ENCODE measurements around the gene DLL3.

DLL3 gene

GRCh38 chr19:39514840-39515550 lies 16.2 kb downstream of the DLL3 start, which contains the start of gene SELENOV:
Gene SELENOV, plus strand, starts transcription at chr19:39515139. Its CDS starts 74 bp downstream, at chr19:39515213.
- Histone ChIP-seq H3K27me3 (ENCODE audit: insufficient read depth, low read length) (peaks cover 12% of the 10 kb centered on the region), H4K20me1 (ENCODE audit: insufficient read depth, low read length) (no peaks in the 10 kb centered on the region), H3K9me2 (ENCODE audit: low read depth, low read length) (no peaks in the 10 kb centered on the region), H3K4me2 (ENCODE audit: low read length) (peak within 1 kb of the TSS; percentile 31; the same call in 1 of the 2 replicates), H3K9me3 (ENCODE audit: low read length) (no peaks in the 10 kb centered on the region), H3F3A (ENCODE audit: insufficient read depth, low read length) (no peaks in the 10 kb centered on the region), H3K4me1 (ENCODE audit: insufficient read depth, low read length, severe bottlenecking) (peaks cover 29% of the 10 kb centered on the region), H3K27ac (ENCODE audit: low read depth, low read length, poor library complexity, severe bottlenecking) (no peak within 1 kb of the TSS), H3K4me3 (ENCODE audit: low read depth, low read length, poor library complexity, severe bottlenecking) (no peak within 1 kb of the TSS), H2AFZ (ENCODE audit: low read length) (no peak within 1 kb of the TSS), H3K36me3 (ENCODE audit: insufficient read depth, low read length) (no peaks in the 10 kb centered on the region), H3K9ac (ENCODE audit: low read length) (no peak within 1 kb of the TSS), H3K79me2 (ENCODE audit: insufficient read depth, low read length) (no peaks in the 10 kb centered on the region)
- TF ChIP-seq CTCF (IDR thresholded peaks at IDR 0.05; ENCODE audit: low read length): peak; percentile 29
- TF ChIP-seq EZH2 (IDR thresholded peaks at IDR 0.05; ENCODE audit: borderline replicate concordance, low read length): no peak

- H3K79me2 ChIP-seq (ENCODE audit: insufficient read depth, low read length): no peaks in the 10 kb centered on the region
- TF ChIP-seq CTCF (IDR thresholded peaks at IDR 0.05; ENCODE audit: low read length) (no peak), EZH2 (IDR thresholded peaks at IDR 0.05; ENCODE audit: borderline replicate concordance, low read length) (no peak)
- no peaks in the 10 kb centered on the region for H3K9me2 ChIP-seq (ENCODE audit: low read depth, low read length)
- H4K20me1 ChIP-seq (ENCODE audit: insufficient read depth, low read length): no peaks in the 10 kb centered on the region
- no peaks in the 10 kb centered on the region for H3F3A ChIP-seq (ENCODE audit: insufficient read depth, low read length)
- H3K36me3 ChIP-seq (ENCODE audit: insufficient read depth, low read length): no peaks in the 10 kb centered on the region
- no peak overlapping the region for H3K9ac ChIP-seq (ENCODE audit: low read length)
- peaks cover 35% of the 10 kb centered on the region for H3K4me1 ChIP-seq (ENCODE audit: insufficient read depth, low read length, severe bottlenecking)
- no peak overlapping the region for H2AFZ ChIP-seq (ENCODE audit: low read length)
- H3K9me3 ChIP-seq (ENCODE audit: low read length): no peaks in the 10 kb centered on the region
- no peak overlapping the region for H3K27ac ChIP-seq (ENCODE audit: low read depth, low read length, poor library complexity, severe bottlenecking)
- no peak overlapping the region for H3K4me2 ChIP-seq (ENCODE audit: low read length)
- H3K4me3 ChIP-seq (ENCODE audit: low read depth, low read length, poor library complexity, severe bottlenecking): no peak overlapping the region
- peaks cover 12% of the 10 kb centered on the region for H3K27me3 ChIP-seq (ENCODE audit: insufficient read depth, low read length)
Observed at GRCh38 chr19:39515551-39516191, 16.9 kb downstream of the DLL3 start.

- TF ChIP-seq EZH2 (IDR thresholded peaks at IDR 0.05; ENCODE audit: borderline replicate concordance, low read length) (no peak), CTCF (IDR thresholded peaks at IDR 0.05; ENCODE audit: low read length) (no peak)
- no peak overlapping the region for H3K4me3 ChIP-seq (ENCODE audit: low read depth, low read length, poor library complexity, severe bottlenecking)
- no peaks in the 10 kb centered on the region for H3F3A ChIP-seq (ENCODE audit: insufficient read depth, low read length)
- no peak overlapping the region for H3K4me2 ChIP-seq (ENCODE audit: low read length)
- H4K20me1 ChIP-seq (ENCODE audit: insufficient read depth, low read length): no peaks in the 10 kb centered on the region
- no peak overlapping the region for H3K9ac ChIP-seq (ENCODE audit: low read length)
- H3K9me2 ChIP-seq (ENCODE audit: low read depth, low read length): no peaks in the 10 kb centered on the region
- H2AFZ ChIP-seq (ENCODE audit: low read length): no peak overlapping the region
- peaks cover 40% of the 10 kb centered on the region for H3K4me1 ChIP-seq (ENCODE audit: insufficient read depth, low read length, severe bottlenecking)
- no peak overlapping the region for H3K27ac ChIP-seq (ENCODE audit: low read depth, low read length, poor library complexity, severe bottlenecking)
- H3K27me3 ChIP-seq (ENCODE audit: insufficient read depth, low read length): peaks cover 12% of the 10 kb centered on the region
- no peaks in the 10 kb centered on the region for H3K9me3 ChIP-seq (ENCODE audit: low read length)
- no peaks in the 10 kb centered on the region for H3K79me2 ChIP-seq (ENCODE audit: insufficient read depth, low read length)
- H3K36me3 ChIP-seq (ENCODE audit: insufficient read depth, low read length): no peaks in the 10 kb centered on the region
Observed at GRCh38 chr19:39516270-39516669, 17.5 kb downstream of the DLL3 start.

Measured in OCI-LY1 (cell line).